HL-60 (cell line): ENCODE data around the gene ANXA8.
"Not testable (repeated sequence)": the region's sequence is repeated elsewhere in the genome, so short reads cannot be mapped to it uniquely, and the experiment has no call there.

Source experiments
- DNase-seq, 2 experiments: peaks; one replicate each; pipeline ENCODE4 v3.0.0-alpha.2; 2010 to 2020; ENCODE audit warnings: low read depth in 1 of 2, low spot score in 1 of 2
- H3K27ac ChIP-seq: fragments of 250-450 bp; sonication (Bioruptor Pico); replicated peaks from 2 replicates; pipeline ENCODE4 v1.5.1; 2020; ENCODE audit warnings: mild to moderate bottlenecking, moderate library complexity
- H3K27me3 ChIP-seq: fragments of 250-450 bp; sonication (Bioruptor Pico); 2 replicates; pipeline ENCODE4 v1.5.1; 2021; ENCODE audit warnings: mild to moderate bottlenecking, moderate library complexity; ENCODE audit not compliant: insufficient read depth, poor library complexity, severe bottlenecking
- H3K4me3 ChIP-seq: replicated peaks from 2 replicates; pipeline ENCODE4 v1.5.1; 2011; ENCODE audit warnings: mild to moderate bottlenecking, control low read depth, low read length; ENCODE audit not compliant: insufficient read depth
- long read RNA-seq: library from polyadenylated mRNA; unstranded; transcript quantifications from one replicate; pipeline ENCODE4 v2.0.0, GENCODE V29; 2020

ANXA8 gene, protein sequence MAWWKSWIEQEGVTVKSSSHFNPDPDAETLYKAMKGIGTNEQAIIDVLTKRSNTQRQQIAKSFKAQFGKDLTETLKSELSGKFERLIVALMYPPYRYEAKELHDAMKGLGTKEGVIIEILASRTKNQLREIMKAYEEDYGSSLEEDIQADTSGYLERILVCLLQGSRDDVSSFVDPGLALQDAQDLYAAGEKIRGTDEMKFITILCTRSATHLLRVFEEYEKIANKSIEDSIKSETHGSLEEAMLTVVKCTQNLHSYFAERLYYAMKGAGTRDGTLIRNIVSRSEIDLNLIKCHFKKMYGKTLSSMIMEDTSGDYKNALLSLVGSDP
- long read RNA-seq, partial matches to known transcripts: 0 of 1 reads
- long read RNA-seq, other reads (novel, unspliced or antisense): 0 of 1 reads

DNA sequence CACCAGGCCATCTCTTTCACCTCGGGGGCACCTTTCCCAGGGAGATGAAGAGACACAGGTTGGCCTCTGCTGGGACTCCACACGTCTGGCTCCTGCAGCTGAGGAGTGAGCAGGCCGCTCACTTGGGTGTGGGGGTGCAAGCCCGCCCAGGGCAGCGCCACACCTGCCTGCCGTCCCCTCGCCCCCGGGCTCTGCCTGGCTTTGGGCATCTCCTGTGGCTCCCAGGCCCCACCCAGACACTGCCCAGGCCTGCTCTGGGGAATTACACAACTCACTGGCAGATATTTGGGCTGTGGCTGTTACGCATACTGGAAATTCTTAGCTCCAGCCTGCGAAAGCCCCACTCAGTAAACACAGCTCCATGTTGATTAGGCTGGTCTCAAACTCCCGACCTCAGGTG lies at the start of gene ANXA8:
Gene ANXA8, minus strand, starts transcription at position 193 of the 400 bp plus-strand sequence. Its CDS starts 182 bp downstream, at position 11.
- not testable (repeated sequence) for H3K4me3 ChIP-seq, DNase-seq, H3K27ac ChIP-seq, H3K27me3 ChIP-seq

DNA sequence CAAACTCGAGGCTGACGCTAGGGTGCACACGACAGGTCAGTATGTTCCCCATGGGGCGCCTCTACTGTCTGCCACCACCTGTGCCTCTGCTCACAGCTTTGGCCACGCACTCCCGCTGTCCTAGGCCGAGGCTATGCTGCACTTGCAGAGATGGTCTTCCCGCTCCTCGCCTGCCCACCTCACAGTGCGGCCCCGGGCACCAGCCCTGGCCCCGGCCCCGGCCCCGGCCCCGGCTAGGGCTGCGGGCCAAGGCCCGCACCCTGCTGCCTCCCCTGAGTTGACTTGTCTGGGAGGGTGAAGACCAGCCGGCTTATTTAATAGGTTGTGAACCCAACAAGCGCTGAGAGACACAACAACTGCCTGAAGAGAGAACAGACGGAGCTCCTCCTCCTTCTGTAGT lies 39.6 kb upstream of the ANXA8 start, which contains the start of gene AGAP9:
Gene AGAP9, minus strand, starts transcription at position 164 of the 400 bp plus-strand sequence. Its CDS starts 112 bp downstream, at position 52.
- not testable (repeated sequence) for DNase-seq, H3K27ac ChIP-seq, H3K4me3 ChIP-seq, H3K27me3 ChIP-seq

DNA sequence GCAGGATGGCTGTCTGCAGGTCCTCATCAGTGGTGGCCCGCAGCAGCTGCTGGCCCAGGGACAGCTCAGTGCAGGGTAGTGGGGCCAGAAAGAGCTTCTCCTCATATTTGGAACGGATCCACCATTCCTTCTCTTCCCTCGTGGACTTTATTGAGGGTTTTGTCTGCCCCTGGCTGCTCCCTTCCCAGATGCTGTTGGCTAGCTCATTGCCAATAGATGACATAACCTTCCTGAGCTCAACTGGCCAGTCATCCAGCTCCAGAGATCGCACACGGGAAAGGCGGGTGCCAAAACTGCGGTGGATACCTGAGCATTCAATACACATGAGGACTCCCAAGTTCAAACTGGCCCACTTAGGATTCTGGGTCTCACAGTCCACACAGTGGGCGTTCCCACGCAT lies 18.4 kb upstream of the ANXA8 start:
- H3K27ac ChIP-seq, DNase-seq, H3K4me3 ChIP-seq, H3K27me3 ChIP-seq: not testable (repeated sequence)

DNA sequence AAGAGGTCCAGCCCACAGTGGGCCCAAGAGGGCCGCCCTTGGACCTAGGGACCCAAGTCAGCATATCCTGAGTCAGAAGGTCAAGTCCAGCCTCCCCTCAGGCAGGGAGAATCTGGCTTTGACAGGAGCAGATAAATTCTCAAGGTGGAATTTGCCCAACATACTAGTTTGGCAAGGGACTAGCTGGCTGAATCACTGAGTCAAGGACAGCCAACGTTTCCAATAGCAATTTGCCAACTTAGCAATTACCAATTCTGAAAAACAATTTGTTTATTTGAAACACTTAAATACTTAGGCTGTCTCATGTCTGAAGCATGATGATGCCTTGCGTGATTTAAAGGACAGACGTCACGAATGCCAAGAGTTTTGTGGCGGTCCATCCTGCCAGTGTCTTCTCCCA lies 10.3 kb upstream of the ANXA8 start:
- H3K4me3 ChIP-seq, DNase-seq, H3K27ac ChIP-seq, H3K27me3 ChIP-seq: not testable (repeated sequence)

DNA sequence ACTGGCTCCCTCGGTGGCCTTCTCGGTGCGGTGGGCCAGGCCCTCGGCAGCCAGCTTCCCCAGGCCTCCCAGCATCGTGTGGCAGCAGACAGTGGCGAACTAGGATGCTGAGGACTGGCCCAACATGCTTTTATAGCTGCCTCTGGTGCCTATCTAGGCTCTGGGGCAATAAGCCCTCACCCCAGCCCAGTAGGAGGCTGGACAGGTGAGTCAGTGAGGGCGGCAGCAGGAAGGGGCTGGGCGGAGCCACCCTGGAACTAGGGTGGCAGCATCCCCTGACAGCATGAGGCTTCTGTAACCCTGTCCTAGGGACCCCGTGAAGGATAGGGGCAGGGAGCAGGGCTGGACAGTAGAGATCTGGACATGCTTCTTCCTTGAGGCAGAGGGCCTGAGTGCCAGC lies 7.7 kb upstream of the ANXA8 start, which contains the start of gene FAM25G:
Gene FAM25G, minus strand, starts transcription at position 101 of the 400 bp plus-strand sequence. Its CDS starts 26 bp downstream, at position 75.
- H3K27ac ChIP-seq, DNase-seq, H3K4me3 ChIP-seq, H3K27me3 ChIP-seq: not testable (repeated sequence)

DNA sequence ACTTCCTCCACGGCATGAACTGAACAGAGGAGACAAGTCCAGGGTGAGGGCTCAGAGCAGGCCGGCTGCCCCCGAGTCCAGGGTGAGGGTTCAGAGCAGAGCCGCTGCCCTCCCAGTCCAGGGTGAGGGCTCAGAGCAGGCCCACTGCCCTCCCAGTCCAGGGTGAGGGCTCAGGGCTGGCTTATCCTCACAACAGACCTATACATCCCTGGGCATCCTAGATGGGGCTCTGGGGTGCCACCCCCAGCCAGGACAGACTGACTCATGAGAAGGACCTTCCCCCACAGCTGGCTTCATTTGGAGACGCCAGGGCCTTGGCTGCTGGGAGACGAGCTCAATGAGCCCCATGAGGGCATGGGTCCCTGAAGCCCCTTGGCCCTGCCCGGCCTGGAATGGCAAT lies 5.7 kb upstream of the ANXA8 start:
- DNase-seq, H3K4me3 ChIP-seq, H3K27ac ChIP-seq: not testable (repeated sequence)

DNA sequence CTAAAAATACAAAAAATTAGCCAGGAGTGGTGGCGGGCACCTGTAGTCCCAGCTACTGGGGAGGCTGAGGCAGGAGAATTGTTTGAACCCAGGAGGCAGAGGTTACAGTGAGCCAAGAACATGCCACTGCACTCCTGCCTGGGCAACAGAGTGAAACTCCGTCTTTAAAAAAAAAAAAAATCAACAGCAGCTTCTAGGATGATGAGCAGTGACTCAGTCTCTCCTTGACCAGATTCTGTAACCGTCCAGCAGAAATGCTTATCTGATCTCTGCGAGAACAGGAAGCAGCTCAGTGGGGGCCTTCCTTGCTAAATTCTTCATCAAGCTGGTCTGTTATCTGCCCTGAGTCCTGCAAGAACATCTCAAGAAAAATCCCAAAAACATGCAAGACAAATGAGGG lies 2.0 kb upstream of the ANXA8 start:
- DNase-seq: peak; percentile 38 to 42
- H3K27ac ChIP-seq, H3K27me3 ChIP-seq, H3K4me3 ChIP-seq: not testable (repeated sequence)

More for the DNA sequence above, 5.7 kb upstream of the ANXA8 start:
- not testable (repeated sequence) for H3K27me3 ChIP-seq

DNA sequence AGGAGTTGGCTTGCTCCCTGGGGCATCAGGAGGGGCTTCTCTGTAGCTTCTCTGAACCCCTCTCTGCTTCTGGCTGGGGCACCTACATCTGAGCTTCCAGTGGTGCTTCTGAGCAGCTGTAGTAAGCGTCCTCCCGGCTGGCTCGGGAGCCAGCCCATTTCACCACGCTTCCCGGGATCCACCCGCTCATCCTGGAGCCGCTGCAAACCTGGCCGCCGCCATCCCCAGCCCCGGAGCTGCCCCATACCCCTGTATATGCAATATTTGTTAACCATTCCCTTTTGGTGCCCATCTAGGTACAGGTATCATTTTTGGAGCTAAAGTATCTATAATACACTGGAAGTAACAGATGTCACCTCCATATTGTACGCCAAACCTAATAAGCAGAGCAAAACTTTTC lies 871 bp upstream of the ANXA8 start:
- not testable (repeated sequence) for DNase-seq, H3K27me3 ChIP-seq, H3K27ac ChIP-seq, H3K4me3 ChIP-seq

DNA sequence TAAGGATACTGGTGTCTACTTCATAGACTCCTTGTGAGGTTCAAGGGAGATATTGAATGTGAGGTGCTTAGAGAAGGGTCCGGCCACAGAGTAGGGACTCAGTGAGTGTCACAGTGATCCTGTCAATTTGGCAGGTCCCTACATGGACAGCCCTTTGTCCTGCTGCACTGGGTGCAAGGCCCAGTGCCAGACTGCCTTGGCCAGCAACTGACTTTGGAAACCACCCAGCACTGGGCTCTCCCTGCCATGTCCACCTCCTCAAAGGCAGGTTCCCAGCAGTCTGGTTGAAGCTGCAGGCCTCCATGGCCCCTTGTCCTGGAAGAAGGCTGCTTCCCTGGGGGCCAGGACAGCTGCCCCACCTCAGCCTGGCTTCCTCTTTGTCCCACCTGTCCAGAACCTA lies 1.5 kb downstream of the ANXA8 start:
- DNase-seq, H3K4me3 ChIP-seq, H3K27ac ChIP-seq, H3K27me3 ChIP-seq: not testable (repeated sequence)

DNA sequence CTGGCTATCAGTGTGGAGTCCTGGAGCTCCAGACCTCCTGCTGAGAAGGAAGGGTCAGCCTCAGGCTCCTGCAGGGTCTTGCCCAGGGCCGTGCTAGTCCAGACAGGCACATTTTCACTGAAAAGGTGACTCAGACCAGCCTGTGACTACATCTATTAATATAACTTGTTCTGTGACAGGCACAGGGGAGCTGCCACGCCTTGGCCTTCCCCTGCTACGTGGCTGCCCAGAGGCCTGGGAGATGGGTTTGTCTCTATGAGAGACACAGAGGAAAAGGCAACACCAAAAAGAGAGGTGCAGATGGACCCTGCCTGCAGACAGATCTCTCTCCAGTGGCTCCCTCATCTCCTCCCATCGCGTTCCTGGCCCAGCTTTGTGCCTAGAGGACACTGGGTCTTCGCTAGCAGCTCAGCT lies 2.1 kb downstream of the ANXA8 start:
- not testable (repeated sequence) for H3K4me3 ChIP-seq, H3K27me3 ChIP-seq, DNase-seq

DNA sequence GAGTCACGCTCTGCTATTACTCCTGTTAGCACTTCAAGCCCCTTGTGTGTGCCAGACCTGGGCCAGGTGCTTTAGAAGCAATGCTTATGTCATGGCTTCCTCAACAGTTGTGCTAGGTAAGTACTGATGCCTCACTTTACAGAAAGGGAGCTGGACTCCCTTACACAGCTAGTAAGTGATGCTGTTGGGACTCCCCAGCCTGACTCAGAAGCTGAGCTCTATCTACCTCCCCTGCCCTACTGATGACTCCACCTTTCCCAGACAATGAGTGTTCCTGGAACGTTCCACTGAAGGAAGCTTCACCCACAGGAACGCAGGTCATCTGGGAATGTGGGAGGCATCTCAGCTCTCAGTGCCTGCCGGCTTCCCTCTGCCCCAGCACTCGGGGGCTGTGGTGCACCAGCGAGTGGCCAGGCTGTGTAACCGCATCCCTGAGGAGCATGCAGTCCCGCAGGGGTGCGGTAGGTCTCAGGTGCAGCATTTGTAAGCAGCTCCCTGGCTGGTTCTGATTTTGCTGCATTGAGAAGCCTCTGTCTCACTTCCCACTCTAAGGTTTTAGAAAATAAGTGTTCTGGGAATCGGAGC lies 2.6 kb downstream of the ANXA8 start:
- H3K27me3 ChIP-seq, H3K4me3 ChIP-seq, DNase-seq, H3K27ac ChIP-seq: not testable (repeated sequence)

More for the DNA sequence above, 2.1 kb downstream of the ANXA8 start:
- H3K27ac ChIP-seq: not testable (repeated sequence)

DNA sequence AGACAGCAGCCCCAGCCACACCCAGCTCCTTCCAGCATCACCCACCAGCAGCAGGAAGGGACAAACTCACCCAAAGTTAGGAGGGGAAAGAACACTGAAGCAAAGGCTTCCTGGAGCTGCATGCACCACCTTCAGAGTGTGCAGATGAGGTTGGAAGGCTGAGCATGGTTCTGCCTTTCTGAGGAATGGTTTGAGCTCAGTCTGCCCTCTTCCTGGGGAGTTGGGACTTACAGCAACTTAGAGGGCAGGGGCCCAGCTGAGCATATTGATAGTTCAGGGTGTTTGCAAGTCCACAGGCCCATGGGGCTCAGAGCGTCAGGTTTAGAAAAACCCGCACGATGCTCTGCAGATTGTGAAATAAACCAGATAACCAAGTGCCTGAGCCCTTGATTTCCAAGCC lies 3.8 kb downstream of the ANXA8 start:
- H3K27me3 ChIP-seq, H3K27ac ChIP-seq, H3K4me3 ChIP-seq, DNase-seq: not testable (repeated sequence)

DNA sequence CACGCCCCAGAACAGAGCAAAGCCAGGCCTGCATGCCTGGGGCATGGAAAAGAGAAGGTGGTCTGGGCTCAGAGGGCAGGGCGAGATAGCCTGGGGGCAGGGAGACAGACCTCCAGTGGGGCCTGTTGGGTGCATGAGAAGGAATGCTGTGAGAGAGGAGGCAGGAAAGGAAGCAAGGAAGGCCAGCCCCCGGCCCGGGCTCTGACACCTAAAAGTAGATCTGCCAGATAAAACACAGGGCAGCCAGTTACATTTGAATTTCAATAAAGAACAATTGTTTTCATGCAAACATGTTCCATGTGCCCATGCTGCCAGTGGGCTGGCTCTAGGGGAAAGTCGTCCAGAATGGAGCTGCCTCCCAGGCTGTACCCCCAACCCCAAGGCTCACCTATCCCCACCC lies 5.8 kb downstream of the ANXA8 start:
- H3K27ac ChIP-seq, H3K4me3 ChIP-seq, H3K27me3 ChIP-seq, DNase-seq: not testable (repeated sequence)

DNA sequence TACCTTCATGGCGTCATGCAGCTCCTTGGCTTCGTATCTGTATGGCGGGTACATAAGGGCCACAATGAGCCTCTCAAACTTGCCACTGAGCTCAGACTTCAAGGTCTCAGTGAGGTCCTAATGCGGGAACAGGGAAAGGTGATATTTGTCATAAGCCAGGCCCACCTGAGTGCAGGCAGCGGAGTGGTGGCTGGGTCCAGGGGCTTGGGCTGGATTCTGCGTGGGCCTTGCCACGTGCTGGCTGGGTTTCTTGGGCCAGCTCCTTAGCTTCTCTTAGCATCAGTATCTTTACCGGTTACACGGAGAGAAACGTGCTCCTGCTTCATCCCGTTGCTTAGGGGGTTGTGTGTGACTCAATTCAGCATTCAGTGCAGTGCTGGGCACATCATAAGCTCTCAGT lies 6.8 kb downstream of the ANXA8 start:
- not testable (repeated sequence) for H3K4me3 ChIP-seq, H3K27ac ChIP-seq, H3K27me3 ChIP-seq, DNase-seq

DNA sequence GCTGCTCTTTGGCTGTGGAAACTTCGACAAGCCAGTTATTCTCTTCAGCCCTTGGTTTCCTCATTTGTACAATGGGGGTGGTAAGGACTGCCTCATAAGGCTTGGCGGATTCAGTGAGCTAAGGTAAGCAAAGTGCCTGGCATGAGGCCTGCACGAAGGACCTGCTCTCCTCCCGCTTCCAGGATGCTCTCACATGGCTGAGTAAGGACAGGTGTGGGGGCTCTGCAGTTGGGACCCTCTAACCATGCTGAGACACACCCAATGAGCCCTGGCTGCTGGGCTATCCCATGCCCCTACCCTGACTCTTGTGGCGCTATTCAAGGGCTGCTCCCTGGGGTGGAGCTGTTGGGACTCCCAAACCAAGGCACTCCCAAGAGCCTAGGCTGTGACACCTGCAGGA lies 8.8 kb downstream of the ANXA8 start:
- not testable (repeated sequence) for H3K27me3 ChIP-seq, DNase-seq, H3K27ac ChIP-seq, H3K4me3 ChIP-seq
